Islet precursor cell (in vitro differentiated cells): ENCODE measurements around the gene MLH3.
"Not testable (repeated sequence)": the region's sequence is repeated elsewhere in the genome, so short reads cannot be mapped to it uniquely, and the experiment has no call there.

Experiments used
- DNase-seq: peaks from one replicate; pipeline ENCODE4 v3.0.0-alpha.2; 2018

Gene MLH3

DNA sequence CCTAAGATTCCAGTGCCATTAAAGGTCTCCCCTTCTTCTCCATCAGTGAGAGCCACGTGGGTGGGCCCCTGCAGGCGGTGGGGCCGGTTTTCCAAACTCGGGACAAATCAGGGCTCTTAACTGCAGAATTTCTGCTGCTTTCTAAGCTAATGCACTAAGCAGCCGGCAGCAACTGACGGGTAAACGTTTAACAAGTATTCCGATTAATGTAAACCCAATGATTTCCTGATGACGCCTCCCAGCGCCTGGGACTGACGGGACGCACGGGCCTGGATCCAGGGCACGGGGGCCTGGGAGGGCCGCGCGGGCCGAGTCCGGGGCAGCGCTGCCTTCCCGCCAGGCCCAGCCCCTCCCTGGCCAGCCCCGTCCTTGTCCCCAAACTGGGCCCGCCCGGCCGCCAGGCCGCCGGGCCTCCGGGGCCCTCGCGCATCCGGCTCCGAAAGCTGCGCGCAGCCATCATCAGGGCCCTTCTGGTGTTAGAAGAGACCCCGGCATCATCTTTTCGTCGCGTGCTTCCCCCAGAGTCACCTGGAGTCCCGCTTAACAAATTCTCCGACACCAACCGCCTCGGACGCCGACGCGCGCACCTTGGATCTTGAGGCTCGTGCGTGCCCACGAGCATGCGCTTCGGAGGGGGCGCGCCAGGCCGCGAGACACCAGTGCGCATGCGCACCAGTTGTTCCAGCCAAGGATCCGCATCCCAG, at the start of gene MLH3:
Gene MLH3 (minus strand): TSS at position 616 of the 704 bp plus-strand sequence. CDS start 1,812 bp downstream, outside the sequence.
- peak; percentile 87 for DNase-seq

- DNase-seq = no peak
Observed at GRCh38 chr14:75098682-75099081, 47.4 kb upstream of the MLH3 start.

DNA sequence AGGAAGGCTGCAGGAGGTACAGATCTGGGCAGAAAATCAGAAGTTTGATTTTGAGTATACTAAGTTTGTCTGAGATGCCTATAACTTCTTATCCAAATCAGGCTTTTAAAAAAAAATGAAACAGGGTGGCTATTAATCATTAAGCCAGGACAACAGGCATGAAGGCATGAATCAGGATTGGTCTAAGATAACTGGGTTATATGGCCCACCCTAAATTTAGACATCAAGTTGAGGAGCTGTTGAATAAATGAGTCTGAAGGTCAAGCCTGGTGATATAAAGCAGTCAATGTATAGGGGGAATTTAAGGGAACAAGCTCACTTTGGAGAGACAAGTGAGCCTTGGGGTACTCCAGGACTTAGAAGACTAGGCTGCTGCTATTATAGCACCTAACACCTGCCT, 46.9 kb upstream of the MLH3 start:
- no peak for DNase-seq

DNA sequence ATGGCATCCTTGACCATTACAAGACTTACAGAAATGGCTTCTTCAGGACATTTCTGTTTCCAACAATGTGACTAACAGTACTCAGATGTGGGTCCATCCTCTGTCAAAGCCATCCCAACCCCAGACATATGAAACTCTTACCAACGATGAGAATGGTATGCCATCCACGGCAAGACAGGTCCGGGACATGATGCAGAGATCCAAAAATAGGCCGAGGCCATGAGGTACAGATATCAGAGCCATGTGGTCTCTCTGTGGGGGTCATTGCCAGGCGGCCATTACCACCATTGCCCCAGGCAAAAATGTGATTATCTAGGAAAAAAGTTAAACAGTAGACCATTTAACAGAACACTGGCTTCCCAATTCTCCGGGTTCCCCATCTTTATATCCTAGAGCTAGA, 45.7 kb upstream of the MLH3 start:
- DNase-seq = no peak

- DNase-seq = no peak
Observed at GRCh38 chr14:75095690-75096089, 44.4 kb upstream of the MLH3 start.

DNA sequence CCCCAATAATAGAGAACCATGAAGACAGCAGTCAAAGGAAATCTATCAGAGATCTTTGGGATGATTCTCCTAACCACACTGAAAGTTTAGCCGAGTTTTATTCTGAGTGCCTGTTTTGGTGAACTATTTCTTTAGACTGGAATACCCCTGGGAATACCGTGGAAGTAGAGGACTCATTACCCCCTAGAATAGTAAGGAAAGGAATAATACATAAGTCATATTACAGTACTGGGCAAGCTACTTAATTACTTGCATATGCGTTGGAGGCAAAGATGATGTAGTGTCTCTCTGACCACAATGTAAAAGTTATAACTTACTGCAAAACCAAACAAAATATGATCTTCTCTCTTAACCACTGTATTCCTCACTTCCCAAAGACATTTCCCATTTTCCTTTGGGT, 43.6 kb upstream of the MLH3 start:
- DNase-seq = no peak

DNA sequence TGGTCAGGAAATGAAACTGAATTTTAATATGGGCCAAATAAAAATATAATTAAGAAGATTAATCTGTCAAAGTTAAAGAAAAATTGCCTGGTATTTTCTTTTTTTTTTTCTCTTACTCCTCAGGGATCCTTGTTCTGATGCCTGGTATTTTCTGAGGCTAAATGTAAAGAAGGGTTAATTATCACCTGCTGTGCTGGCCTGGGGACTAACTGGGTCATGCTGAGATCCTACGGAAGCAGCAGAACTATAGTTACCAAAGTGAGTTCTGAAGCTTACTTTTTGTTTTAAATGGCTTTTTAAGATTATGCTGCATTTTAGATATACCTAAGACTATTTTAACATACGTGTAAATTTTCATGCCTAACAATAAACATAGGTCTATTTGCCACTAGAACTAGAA, 41.4 kb upstream of the MLH3 start:
- no peak for DNase-seq

- no peak for DNase-seq
Observed at GRCh38 chr14:75091251-75091650, 40.0 kb upstream of the MLH3 start.

DNA sequence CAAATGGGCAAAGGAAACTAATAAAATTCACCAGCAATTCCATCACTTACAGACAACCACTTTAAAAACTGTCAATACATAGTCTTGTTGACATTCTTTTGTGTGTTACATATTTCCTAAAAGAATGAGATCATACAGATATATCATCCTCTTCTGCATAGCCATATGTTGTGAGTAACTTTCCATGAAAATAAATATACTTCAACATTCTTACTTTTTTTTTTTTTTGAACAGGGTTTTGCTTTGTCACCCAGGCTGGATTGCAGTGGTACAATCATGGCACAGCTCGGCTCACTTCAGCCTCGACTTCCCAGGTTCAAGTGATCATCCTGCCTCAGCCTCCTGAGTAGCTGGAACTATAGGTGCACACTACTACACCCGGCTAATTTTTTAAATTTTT, 39.1 kb upstream of the MLH3 start:
- no peak for DNase-seq

DNA sequence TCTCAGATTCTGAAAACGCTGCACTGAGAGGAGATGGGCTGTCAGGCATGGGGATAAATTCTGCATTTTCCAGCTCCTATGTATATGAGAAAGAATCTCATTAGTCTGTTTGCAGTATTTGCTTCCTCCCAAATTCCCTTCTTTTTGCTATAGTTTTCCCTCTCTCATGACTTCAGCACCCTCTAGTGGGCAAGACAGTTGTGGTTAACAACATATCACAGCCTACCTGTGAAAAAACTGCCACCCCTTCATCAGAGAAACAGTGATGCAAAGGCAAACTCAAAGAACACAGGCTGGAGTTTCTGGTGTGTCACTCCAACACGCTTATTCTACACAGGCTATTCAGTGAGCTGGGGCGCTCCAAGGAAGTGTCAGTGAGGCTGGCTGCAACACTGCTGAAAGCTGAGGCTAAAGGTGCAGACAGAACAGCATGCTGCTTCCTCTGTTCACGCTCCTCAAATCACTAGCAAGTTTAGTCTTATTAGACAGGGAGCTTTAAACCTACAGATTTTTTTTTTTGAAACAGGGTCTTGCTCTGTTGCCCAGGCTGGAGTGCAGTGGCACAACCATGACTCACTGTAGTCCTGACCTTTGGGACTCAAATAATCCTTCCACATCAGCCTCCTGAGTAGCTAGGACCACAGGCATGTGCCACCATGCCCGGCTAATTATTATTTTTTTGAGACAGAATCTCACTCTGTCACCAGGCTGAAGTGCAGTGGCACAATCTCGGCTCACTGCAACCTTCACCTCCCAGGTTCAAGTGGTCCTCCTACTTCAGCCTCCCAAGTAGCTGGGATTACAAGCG, 37.5 kb upstream of the MLH3 start:
- DNase-seq = peak; percentile 67

DNA sequence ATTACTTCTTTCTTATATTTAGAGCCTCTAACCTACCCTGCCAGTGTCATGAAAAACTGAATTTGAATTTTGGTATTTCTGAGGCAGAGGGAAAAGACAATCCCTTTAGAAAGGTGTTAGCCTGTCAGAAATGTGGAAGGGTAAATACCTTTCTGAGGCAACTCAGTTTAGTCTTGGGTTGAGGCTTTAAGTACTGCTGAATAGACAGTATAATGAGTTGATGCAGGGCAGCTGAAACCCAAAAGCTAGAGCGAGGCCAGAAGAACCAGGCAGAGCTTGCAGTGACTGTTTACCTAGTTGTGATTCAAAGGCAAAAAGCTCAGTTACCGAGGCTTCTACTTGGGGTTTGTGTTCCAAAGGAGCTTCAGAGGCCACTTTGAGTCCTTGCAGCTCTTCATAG, 36.9 kb upstream of the MLH3 start:
- no peak for DNase-seq

GRCh38 chr14:75084513-75084912, 33.2 kb upstream of the MLH3 start:
- DNase-seq = no peak

- no peak for DNase-seq
Observed at GRCh38 chr14:75083271-75083670, 32.0 kb upstream of the MLH3 start.

- DNase-seq = no peak
Observed at GRCh38 chr14:75081660-75082229, 30.5 kb upstream of the MLH3 start.

GRCh38 chr14:75079521-75079920, 28.3 kb upstream of the MLH3 start:
- DNase-seq = no peak

DNA sequence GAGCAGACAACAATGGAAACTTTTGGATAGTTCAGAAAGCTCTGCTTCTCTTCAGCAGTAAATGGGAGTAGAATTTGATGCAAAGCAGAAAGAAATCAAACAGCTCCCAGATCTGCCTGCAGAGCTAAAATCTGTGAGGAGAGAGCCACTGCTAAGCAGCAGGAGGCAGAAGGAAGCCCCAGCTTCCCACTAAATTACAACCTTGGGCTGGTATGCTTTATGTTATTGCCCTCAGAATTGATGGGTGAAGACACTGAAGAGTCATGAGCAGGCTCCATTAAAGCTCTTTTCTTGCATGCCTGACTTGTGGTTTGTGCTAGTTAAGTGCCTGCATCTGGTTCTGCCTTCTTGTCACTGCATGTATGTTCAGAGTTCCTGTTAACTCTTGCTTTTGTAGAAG, 26.5 kb upstream of the MLH3 start:
- DNase-seq = peak; percentile 62

GRCh38 chr14:75070383-75070782, 19.1 kb upstream of the MLH3 start:
- no peak for DNase-seq

DNA sequence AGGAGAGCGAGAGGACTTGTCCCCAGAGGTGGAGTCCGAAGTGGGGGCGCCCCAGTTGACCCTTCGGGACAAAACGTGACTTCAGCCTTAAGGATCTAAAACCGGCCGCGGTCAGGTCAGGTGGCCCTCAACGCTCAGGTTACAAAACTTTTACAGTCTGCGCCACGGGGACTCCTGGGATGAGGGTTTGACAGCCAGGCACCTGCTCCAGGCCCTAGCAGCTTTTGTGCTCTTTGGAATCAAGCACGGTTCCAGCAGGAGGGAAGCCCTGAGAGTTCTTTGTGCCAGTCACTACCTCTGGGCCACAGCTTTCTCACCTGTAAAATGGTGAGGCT, 18.5 kb upstream of the MLH3 start:
- DNase-seq = no peak

- peak; percentile 97 for DNase-seq
Observed at GRCh38 chr14:75069121-75069810, 18.0 kb upstream of the MLH3 start, which contains the start of gene ZC2HC1C. Gene ZC2HC1C (plus strand): TSS chr14:75069641. CDS start chr14:75070574, 933 bp downstream.

- no peak for DNase-seq
Observed at GRCh38 chr14:75068294-75069120, 17.2 kb upstream of the MLH3 start.

- DNase-seq = not testable (repeated sequence)
Observed at GRCh38 chr14:75067765-75068164, 16.5 kb upstream of the MLH3 start.

- no peak for DNase-seq
Observed at GRCh38 chr14:75067212-75067611, 15.9 kb upstream of the MLH3 start.

- DNase-seq = no peak
Observed at GRCh38 chr14:75066691-75067090, 15.4 kb upstream of the MLH3 start.
